Gastroesophageal sphincter (tissue), 4 donors: ENCODE data around the gene TIGD7. TPM values are rescaled to one million over a fixed set of nuclear protein-coding genes. Genes with fewer than 3 reads are reported as not detected.

Experiments used
- ATAC-seq: fragments of 150-250 bp; one replicate; pipeline ENCODE4 v1.9.1; 2016; ENCODE audit warnings: mild to moderate bottlenecking, moderate library complexity
- H3K27ac ChIP-seq, 4 donors: fragments of 200-600 bp; sonication (generic) in 3 of 4; 1 replicate in 3 of 4; 2 replicates in 1 of 4; pipeline ENCODE4 v1.5.1; 2016 to 2019
- H3K27me3 ChIP-seq: fragments of 200-600 bp; sonication (generic); one replicate; pipeline ENCODE4 v1.5.1; 2019
- H3K36me3 ChIP-seq, 2 donors: fragments of 200-600 bp; sonication (generic); one replicate each; pipeline ENCODE4 v1.5.1; 2019; ENCODE audit warnings: control low read depth in 1 of 2
- H3K4me1 ChIP-seq, 3 donors: fragments of 200-600 bp; sonication (generic); 1 replicate in 2 of 3; 2 replicates in 1 of 3; pipeline ENCODE4 v1.5.1; 2016 to 2019; ENCODE audit warnings: control low read depth in 2 of 3
- H3K4me3 ChIP-seq, 2 donors: fragments of 200-600 bp; sonication (generic); one replicate each; pipeline ENCODE4 v1.5.1; 2019; ENCODE audit warnings: mild to moderate bottlenecking in 1 of 2, moderate library complexity in 1 of 2
- H3K9me3 ChIP-seq, 3 donors: fragments of 200-600 bp; sonication (generic); one replicate each; pipeline ENCODE4 v1.5.1; 2017 to 2019; ENCODE audit warnings: control low read depth in 2 of 3
- EP300 ChIP-seq: sonication (generic); formaldehyde crosslinking; IDR thresholded peaks from one replicate; pipeline ENCODE4 v1.6.1; 2017; ENCODE audit warnings: antibody characterized with exemption, mild to moderate bottlenecking
- POLR2A ChIP-seq, 2 donors: fragments of 450-650 bp; IDR thresholded peaks; one replicate each; pipeline ENCODE4 v1.6.1; 2017; ENCODE audit warnings: antibody characterized with exemption in 2 of 2, mild to moderate bottlenecking in 2 of 2, moderate library complexity in 1 of 2
- POLR2AphosphoS5 ChIP-seq: sonication (generic); formaldehyde crosslinking; IDR thresholded peaks from one replicate; pipeline ENCODE4 v1.6.1; 2017; ENCODE audit warnings: antibody characterized with exemption
- WGBS, 2 donors: methylation state at CpG; one replicate each; pipeline ENCODE4 v1.1.5; 2018; ENCODE audit warnings: low coverage in 1 of 2; 5-methylcytosine and 5-hydroxymethylcytosine counted together
- total RNA-seq, 4 donors: library from RNA; depleted of rRNA; stranded (reverse); fragments of >200 nt; gene quantifications; one replicate each; pipeline ENCODE4 v1.1.0, GENCODE V29; 2016
- TF ChIP-seq, protein P1 (sequence below), 4 experiments: fragments of 200-600 bp in 2 of 4; fragments of 450-650 bp in 2 of 4; sonication (generic) in 1 of 4; IDR thresholded peaks; one replicate each; pipeline ENCODE4 v1.5.1; 2017 to 2019; ENCODE audit warnings: antibody characterized with exemption in 4 of 4, mild to moderate bottlenecking in 2 of 4, moderate library complexity in 2 of 4

The TIGD7 gene
- total RNA-seq, 4 donors from 2014 or later: 4.4 to 8.3 (median 6.2) TPM

DNA sequence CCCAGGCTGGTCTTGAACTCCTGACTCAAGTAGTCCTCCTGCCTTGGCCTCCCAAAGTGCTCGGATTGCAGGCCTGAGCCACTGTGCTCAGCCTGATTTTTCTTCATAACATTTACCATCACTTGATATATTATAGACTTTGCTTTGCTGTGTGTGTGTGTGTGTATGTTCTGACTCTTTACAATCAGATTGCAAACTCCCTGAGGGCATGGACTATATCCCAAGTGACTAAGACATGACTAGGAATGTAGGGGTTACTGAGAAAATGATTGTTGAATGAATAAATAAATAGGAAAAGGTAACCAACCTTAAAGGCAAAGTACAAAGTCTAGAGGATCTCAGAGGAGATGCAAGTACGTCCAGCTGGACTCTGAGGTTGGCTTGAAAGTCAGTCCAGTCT lies 40.8 kb upstream of the TIGD7 start:
- Histone ChIP-seq H3K9me3 (no peaks in the 10 kb centered on the region), H3K4me3 (no peak overlapping the region), H3K27ac (no peak overlapping the region), H3K36me3 (no peaks in the 10 kb centered on the region), H3K27me3 (no peaks in the 10 kb centered on the region), H3K4me1 (no peaks in the 10 kb centered on the region)
- WGBS, 2 donors: 51 to 72% methylated on average over 2 of the region's 2 CpGs
- no peak for ATAC-seq
- TF ChIP-seq EP300: no peak
- no peak for TF ChIP-seq POLR2AphosphoS5
- TF ChIP-seq, protein P1, sequence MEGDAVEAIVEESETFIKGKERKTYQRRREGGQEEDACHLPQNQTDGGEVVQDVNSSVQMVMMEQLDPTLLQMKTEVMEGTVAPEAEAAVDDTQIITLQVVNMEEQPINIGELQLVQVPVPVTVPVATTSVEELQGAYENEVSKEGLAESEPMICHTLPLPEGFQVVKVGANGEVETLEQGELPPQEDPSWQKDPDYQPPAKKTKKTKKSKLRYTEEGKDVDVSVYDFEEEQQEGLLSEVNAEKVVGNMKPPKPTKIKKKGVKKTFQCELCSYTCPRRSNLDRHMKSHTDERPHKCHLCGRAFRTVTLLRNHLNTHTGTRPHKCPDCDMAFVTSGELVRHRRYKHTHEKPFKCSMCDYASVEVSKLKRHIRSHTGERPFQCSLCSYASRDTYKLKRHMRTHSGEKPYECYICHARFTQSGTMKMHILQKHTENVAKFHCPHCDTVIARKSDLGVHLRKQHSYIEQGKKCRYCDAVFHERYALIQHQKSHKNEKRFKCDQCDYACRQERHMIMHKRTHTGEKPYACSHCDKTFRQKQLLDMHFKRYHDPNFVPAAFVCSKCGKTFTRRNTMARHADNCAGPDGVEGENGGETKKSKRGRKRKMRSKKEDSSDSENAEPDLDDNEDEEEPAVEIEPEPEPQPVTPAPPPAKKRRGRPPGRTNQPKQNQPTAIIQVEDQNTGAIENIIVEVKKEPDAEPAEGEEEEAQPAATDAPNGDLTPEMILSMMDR (IDR thresholded peaks at IDR 0.05): no peak
- no peak for TF ChIP-seq POLR2A (IDR thresholded peaks at IDR 0.05)

DNA sequence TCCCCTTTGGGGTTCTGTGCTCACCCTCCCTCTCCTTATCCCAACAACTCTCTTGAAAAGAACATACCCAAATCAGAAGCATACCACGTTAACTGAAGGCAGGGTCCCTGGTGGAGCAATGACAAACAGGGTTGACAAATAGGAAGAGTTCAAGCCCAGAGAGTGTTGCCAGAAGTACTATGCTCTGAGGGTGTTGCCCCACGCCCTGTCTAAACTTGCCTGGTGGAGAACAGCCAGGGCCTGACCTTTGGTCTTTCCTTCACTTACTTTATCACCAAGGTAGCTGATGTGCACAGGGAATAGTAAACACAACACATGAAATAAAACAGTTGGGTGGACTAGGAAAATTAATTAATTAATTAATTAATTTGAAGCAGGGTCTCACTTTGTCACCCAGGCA lies 23.4 kb upstream of the TIGD7 start:
- Histone ChIP-seq H3K9me3 (peaks cover 0 to 34% (median 0%) of the 10 kb centered on the region in 3 donors), H3K36me3 (no peaks in the 10 kb centered on the region), H3K4me1 (no peaks in the 10 kb centered on the region), H3K4me3 (no peak overlapping the region), H3K27me3 (no peaks in the 10 kb centered on the region), H3K27ac (no peak overlapping the region)
- no peak for ATAC-seq
- TF ChIP-seq POLR2AphosphoS5 (no peak), EP300 (no peak), POLR2A (IDR thresholded peaks at IDR 0.05) (no peak)
- TF ChIP-seq, protein P1 (IDR thresholded peaks at IDR 0.05): no peak
- 33 to 61% methylated on average over 1 to 2 of the region's 2 CpGs for WGBS, 2 donors

DNA sequence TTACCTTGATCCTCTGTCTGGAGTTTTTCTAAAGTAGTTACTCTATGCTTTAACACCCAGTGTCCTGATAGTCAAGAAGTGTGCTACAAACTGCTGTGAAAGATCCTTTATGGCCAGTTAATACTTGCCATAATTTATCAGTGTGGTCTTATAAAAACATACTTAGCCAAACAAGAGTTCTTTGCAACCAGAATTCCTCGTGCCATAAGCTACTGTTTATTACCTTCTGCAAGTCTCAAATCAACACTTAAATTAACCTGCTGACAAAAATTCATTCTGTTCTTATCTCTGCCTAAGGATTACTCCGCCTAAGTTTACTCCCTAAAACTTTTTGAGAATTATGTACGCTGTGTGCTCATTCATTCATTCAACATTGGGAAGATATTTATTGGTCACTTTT lies 22.9 kb upstream of the TIGD7 start:
- 45 to 73% methylated on average over 2 to 3 of the region's 3 CpGs for WGBS, 2 donors
- ATAC-seq: no peak
- TF ChIP-seq, protein P1 (IDR thresholded peaks at IDR 0.05): no peak
- TF ChIP-seq EP300 (no peak), POLR2AphosphoS5 (no peak), POLR2A (IDR thresholded peaks at IDR 0.05) (no peak)

DNA sequence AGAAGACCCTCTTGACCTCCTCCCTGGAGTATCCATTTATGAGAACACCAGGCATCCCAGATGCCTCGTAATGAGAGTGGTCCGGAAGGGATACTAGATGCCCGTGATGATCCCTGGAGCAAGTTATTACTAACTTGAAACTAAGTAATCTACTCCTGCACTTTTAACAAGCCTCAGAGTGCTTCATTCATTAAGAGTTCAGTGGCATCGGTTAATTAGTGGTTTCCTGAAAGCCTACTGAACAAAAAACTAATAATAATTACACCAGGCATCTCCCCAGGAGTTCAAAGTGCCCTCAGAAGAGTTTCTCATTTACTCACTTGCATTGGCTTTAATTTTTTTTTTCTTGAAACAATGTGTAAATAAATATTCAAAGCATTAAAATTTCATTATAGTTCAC lies 22.3 kb upstream of the TIGD7 start:
- WGBS, 2 donors: 74 to 85% methylated on average over 4 of the region's 4 CpGs
- no peak for ATAC-seq
- TF ChIP-seq, protein P1 (IDR thresholded peaks at IDR 0.05): no peak
- no peak for TF ChIP-seq POLR2A (IDR thresholded peaks at IDR 0.05)
- TF ChIP-seq POLR2AphosphoS5: no peak
- TF ChIP-seq EP300: no peak
- Histone ChIP-seq H3K4me1 (no peaks in the 10 kb centered on the region), H3K9me3 (peaks cover 0 to 45% (median 0%) of the 10 kb centered on the region in 3 donors), H3K36me3 (no peaks in the 10 kb centered on the region), H3K4me3 (no peak overlapping the region), H3K27me3 (no peaks in the 10 kb centered on the region), H3K27ac (no peak overlapping the region)

More for the DNA sequence above, 22.9 kb upstream of the TIGD7 start:
- Histone ChIP-seq H3K27ac (no peak overlapping the region), H3K36me3 (no peaks in the 10 kb centered on the region), H3K4me3 (no peak overlapping the region), H3K9me3 (peaks cover 0 to 39% (median 0%) of the 10 kb centered on the region in 3 donors), H3K4me1 (no peaks in the 10 kb centered on the region), H3K27me3 (no peaks in the 10 kb centered on the region)

DNA sequence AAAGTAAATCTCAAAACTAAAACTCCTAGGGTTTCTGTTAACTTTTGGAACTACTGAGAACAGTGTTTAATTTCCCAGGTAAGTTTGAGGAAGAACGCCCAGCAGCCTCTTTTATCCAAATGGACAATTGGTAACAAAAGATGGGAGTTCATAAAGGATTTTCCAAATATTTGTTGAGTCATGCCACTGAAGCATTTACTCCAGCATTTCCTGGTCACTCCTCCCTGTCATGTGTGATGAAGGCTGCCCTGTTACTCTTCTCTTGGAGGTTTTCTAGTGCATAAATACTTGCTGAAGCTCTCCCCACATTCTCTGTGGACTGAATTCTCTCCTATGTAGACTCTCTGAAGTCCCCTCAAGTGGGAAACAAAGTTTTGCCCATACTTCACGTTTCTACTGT lies 16.6 kb upstream of the TIGD7 start:
- Histone ChIP-seq H3K9me3 (peaks cover 0 to 95% (median 9%) of the 10 kb centered on the region in 3 donors), H3K36me3 (peaks cover 9 to 25% of the 10 kb centered on the region in 2 donors), H3K27ac (no peak overlapping the region), H3K4me1 (no peaks in the 10 kb centered on the region), H3K4me3 (no peak overlapping the region), H3K27me3 (no peaks in the 10 kb centered on the region)
- ATAC-seq: no peak
- whole genome bisulfite sequencing, 2 donors: 77 to 100% methylated on average over 1 to 2 of the region's 2 CpGs
- TF ChIP-seq, protein P1 (IDR thresholded peaks at IDR 0.05): no peak
- TF ChIP-seq POLR2A (IDR thresholded peaks at IDR 0.05) (no peak), POLR2AphosphoS5 (no peak), EP300 (no peak)
